ENCODE data around the gene SORCS2.

Gene SORCS2

DNA sequence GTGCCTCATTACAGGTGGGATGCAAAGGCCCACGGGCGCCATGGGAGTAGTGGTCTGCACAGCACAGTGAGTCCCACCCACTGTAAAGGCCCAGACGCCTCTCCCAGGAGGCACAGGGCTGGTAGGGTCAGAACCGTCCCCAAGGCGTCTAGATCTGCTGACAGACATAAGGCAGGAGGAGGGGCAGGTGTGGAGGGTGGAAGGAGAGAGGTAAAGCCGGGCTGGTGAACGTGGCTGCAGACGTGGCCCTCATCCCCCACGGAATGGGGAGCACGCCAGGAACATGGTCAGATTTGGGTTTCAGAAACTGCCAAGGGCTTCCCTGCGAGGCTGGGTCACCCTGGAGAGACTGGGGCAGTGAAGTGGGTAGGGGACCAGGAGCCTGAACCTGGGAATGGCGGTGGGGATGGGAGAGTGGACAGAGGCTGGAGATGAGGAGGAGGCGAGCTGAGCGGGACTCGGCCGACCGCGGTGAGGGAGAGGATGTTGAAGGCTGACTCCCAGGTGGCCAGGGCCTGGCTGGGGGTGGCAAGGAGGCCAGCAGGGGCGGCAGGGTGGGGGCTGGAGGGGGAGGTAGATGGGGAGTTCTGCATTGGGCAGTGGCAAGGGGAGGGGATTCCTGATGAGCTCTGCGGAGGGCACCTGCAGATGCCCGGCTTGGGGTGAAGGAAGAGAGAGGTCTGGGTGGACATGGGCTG is 562.4 kb downstream of the SORCS2 start:
- Histone ChIP-seq H3K27me3 (ENCODE audit: control insufficient read depth, insufficient read depth, low read length) (no peaks in the 10 kb centered on the region), H3K4me1 (ENCODE audit: control insufficient read depth, insufficient read depth, low read length) (peaks cover 3% of the 10 kb centered on the region; the same call in 1 of the 2 replicates), H3K27ac (ENCODE audit: low read depth, low read length) (no peak overlapping the region), H3K4me3 (ENCODE audit: low read depth, low read length) (no peak overlapping the region), H3K9ac (ENCODE audit: low read length) (no peak overlapping the region), H3K36me3 (ENCODE audit: control insufficient read depth, insufficient read depth, low read length) (no peaks in the 10 kb centered on the region), H3K9me3 (ENCODE audit: control insufficient read depth, insufficient read depth, low read depth, low read length) (no peaks in the 10 kb centered on the region; the same call in 1 of the 2 replicates)

GRCh38 chr4:7755561-7755960 is 563.2 kb downstream of the SORCS2 start:
- H3K36me3 ChIP-seq (ENCODE audit: control insufficient read depth, insufficient read depth, low read length), result no peaks in the 10 kb centered on the region
- H3K9me3 ChIP-seq (ENCODE audit: control insufficient read depth, insufficient read depth, low read depth, low read length), result no peaks in the 10 kb centered on the region; the same call in 1 of the 2 replicates
- H3K27me3 ChIP-seq (ENCODE audit: control insufficient read depth, insufficient read depth, low read length), result no peaks in the 10 kb centered on the region
- no peak overlapping the region for H3K9ac ChIP-seq (ENCODE audit: low read length)
- H3K4me1 ChIP-seq (ENCODE audit: control insufficient read depth, insufficient read depth, low read length), result peaks cover 3% of the 10 kb centered on the region; the same call in 1 of the 2 replicates
- H3K4me3 ChIP-seq (ENCODE audit: low read depth, low read length), result no peak overlapping the region
- no peak overlapping the region for H3K27ac ChIP-seq (ENCODE audit: low read depth, low read length)

GRCh38 chr4:7756071-7756470 is 563.7 kb downstream of the SORCS2 start:
- H3K4me1 ChIP-seq (ENCODE audit: control insufficient read depth, insufficient read depth, low read length), result peaks cover 3% of the 10 kb centered on the region; the same call in 1 of the 2 replicates
- no peaks in the 10 kb centered on the region; the same call in 1 of the 2 replicates for H3K9me3 ChIP-seq (ENCODE audit: control insufficient read depth, insufficient read depth, low read depth, low read length)
- H3K36me3 ChIP-seq (ENCODE audit: control insufficient read depth, insufficient read depth, low read length), result peaks cover 5% of the 10 kb centered on the region; the same call in 1 of the 2 replicates
- H3K9ac ChIP-seq (ENCODE audit: low read length), result no peak overlapping the region
- no peaks in the 10 kb centered on the region for H3K27me3 ChIP-seq (ENCODE audit: control insufficient read depth, insufficient read depth, low read length)
- no peak overlapping the region for H3K4me3 ChIP-seq (ENCODE audit: low read depth, low read length)
- H3K27ac ChIP-seq (ENCODE audit: low read depth, low read length), result no peak overlapping the region

- peaks cover 10% of the 10 kb centered on the region; the same call in 1 of the 2 replicates for H3K36me3 ChIP-seq (ENCODE audit: control insufficient read depth, insufficient read depth, low read length)
- H3K4me3 ChIP-seq (ENCODE audit: low read depth, low read length), result no peak overlapping the region
- H3K9me3 ChIP-seq (ENCODE audit: control insufficient read depth, insufficient read depth, low read depth, low read length), result no peaks in the 10 kb centered on the region; the same call in 1 of the 2 replicates
- no peak overlapping the region for H3K9ac ChIP-seq (ENCODE audit: low read length)
- no peaks in the 10 kb centered on the region for H3K27me3 ChIP-seq (ENCODE audit: control insufficient read depth, insufficient read depth, low read length)
- H3K4me1 ChIP-seq (ENCODE audit: control insufficient read depth, insufficient read depth, low read length), result peaks cover 3% of the 10 kb centered on the region; the same call in 1 of the 2 replicates
- H3K27ac ChIP-seq (ENCODE audit: low read depth, low read length), result no peak overlapping the region
Observed at GRCh38 chr4:7756561-7757355, 564.4 kb downstream of the SORCS2 start.

DNA sequence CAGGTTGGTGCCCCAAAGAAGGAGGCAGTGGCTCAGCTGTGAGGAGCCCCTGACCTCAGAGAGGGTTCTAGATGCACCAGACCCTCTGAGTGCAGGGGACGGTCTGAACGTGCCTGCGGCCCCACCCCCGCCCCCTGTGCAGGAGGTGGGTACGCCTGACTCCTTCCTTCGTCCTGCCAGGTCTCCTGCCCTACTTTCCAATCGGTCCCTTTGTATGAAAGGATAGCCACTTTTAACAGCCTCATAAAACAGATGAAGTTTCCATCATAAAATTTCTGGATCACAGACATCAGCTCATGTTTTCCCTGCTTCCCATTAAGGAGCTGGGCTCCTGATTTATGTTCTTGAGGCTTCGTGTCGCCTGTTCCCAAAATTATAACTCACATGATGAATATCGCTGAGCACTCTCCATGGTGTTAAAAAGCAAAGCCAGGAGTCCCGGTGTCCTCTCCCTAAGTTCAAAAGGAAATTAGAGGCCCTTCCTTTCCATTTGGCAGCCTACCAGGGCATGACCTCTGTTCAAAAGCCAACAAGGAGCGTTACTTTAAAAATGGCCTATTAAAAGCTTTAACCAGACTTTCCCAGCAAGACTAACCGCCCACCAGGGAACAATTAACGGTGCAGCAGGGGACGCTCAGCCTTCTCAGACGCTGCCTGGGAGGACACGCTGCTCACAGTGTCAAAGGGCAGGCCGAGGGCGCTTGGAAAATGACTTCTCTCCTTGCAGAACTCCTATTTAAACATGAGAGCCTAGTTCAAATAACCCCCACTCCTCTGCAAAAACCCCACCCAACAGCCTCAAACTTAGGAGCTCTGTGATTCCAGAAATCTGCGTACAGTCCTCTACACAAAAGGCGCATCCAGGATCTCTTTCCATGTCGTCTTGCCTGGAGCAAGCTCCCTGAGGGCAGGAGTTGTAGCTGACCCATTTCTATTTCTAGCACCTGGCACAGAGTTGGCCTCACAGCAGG is 565.4 kb downstream of the SORCS2 start:
- Histone ChIP-seq H3K9me3 (ENCODE audit: control insufficient read depth, insufficient read depth, low read depth, low read length) (no peaks in the 10 kb centered on the region), H3K4me1 (ENCODE audit: control insufficient read depth, insufficient read depth, low read length) (peaks cover 3% of the 10 kb centered on the region; the same call in 1 of the 2 replicates), H3K9ac (ENCODE audit: low read length) (no peak overlapping the region), H3K36me3 (ENCODE audit: control insufficient read depth, insufficient read depth, low read length) (peaks cover 15% of the 10 kb centered on the region; the same call in 1 of the 2 replicates), H3K4me3 (ENCODE audit: low read depth, low read length) (no peak overlapping the region), H3K27me3 (ENCODE audit: control insufficient read depth, insufficient read depth, low read length) (no peaks in the 10 kb centered on the region), H3K27ac (ENCODE audit: low read depth, low read length) (no peak overlapping the region)

DNA sequence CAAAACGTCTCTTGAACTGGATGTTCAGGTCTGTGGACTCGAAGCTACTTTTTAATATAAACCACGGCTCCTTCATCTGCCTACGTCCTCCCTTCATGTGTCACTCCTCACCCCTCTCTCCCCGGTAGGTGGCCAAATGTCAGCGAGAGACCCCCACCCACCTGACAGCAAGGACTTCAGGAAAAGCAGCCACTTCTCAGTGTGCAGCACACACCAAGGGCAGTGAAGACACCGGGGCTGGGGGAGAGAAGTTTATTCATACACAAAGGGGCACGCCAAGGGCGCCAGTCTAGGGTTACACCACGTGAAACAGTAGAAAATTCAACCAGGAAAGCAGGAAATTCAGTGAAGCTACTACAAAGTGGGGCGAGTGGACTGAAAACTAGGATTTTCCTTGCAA is 566.1 kb downstream of the SORCS2 start:
- H3K36me3 ChIP-seq (ENCODE audit: control insufficient read depth, insufficient read depth, low read length), result peaks cover 20% of the 10 kb centered on the region
- no peak overlapping the region for H3K4me3 ChIP-seq (ENCODE audit: low read depth, low read length)
- H3K4me1 ChIP-seq (ENCODE audit: control insufficient read depth, insufficient read depth, low read length), result peaks cover 3% of the 10 kb centered on the region; the same call in 1 of the 2 replicates

DNA sequence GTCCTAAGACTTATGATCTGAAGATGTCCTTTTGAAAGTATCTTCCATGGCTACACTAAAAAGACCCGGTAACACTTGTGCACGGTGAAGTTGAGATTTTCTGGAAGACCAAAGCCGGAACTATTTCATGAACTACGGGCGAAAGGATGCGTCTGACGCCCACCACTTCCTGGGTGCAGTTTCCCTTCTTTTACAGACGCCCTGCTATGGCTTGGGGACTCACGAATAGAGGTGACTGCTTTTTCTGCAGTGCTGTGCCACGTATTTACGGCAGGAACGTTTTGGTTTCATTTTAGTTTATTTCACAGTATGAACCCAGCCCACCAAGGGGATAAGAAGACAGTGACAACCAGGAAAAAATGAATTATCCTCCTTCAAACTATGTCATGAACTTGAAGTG is 566.9 kb downstream of the SORCS2 start:
- H3K4me1 ChIP-seq (ENCODE audit: control insufficient read depth, insufficient read depth, low read length), result peaks cover 3% of the 10 kb centered on the region; the same call in 1 of the 2 replicates
- peaks cover 26% of the 10 kb centered on the region for H3K36me3 ChIP-seq (ENCODE audit: control insufficient read depth, insufficient read depth, low read length)
- H3K27me3 ChIP-seq (ENCODE audit: control insufficient read depth, insufficient read depth, low read length), result no peaks in the 10 kb centered on the region
- H3K9me3 ChIP-seq (ENCODE audit: control insufficient read depth, insufficient read depth, low read depth, low read length), result no peaks in the 10 kb centered on the region
- no peak overlapping the region for H3K9ac ChIP-seq (ENCODE audit: low read length)
- H3K27ac ChIP-seq (ENCODE audit: low read depth, low read length), result no peak overlapping the region
- no peak overlapping the region for H3K4me3 ChIP-seq (ENCODE audit: low read depth, low read length)

More for the DNA sequence above, 566.1 kb downstream of the SORCS2 start:
- Histone ChIP-seq H3K27me3 (ENCODE audit: control insufficient read depth, insufficient read depth, low read length) (no peaks in the 10 kb centered on the region), H3K9ac (ENCODE audit: low read length) (no peak overlapping the region), H3K27ac (ENCODE audit: low read depth, low read length) (no peak overlapping the region), H3K9me3 (ENCODE audit: control insufficient read depth, insufficient read depth, low read depth, low read length) (no peaks in the 10 kb centered on the region)

DNA sequence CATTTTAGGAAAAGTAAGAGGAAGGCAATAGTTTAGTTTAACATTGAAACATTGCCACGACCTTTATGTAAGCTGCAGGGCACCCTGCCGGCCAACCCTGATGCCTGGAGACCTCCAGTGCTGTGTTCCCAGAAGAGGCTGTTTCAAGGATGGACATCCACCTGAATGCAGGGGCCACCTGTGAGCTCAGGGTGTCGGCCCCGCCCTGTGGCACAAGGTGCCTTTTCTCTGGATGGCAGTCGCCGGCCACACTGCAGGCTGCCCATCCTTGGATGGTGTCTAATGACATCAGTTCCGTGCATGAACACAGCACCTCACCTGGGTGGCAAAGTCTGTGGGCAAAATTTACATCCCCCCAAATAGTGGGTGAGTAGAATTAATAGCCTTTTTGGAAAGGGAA is 567.3 kb downstream of the SORCS2 start:
- Histone ChIP-seq H3K9ac (ENCODE audit: low read length) (no peak overlapping the region), H3K4me1 (ENCODE audit: control insufficient read depth, insufficient read depth, low read length) (peaks cover 3% of the 10 kb centered on the region; the same call in 1 of the 2 replicates), H3K4me3 (ENCODE audit: low read depth, low read length) (no peak overlapping the region), H3K36me3 (ENCODE audit: control insufficient read depth, insufficient read depth, low read length) (peaks cover 26% of the 10 kb centered on the region), H3K9me3 (ENCODE audit: control insufficient read depth, insufficient read depth, low read depth, low read length) (no peaks in the 10 kb centered on the region), H3K27me3 (ENCODE audit: control insufficient read depth, insufficient read depth, low read length) (no peaks in the 10 kb centered on the region), H3K27ac (ENCODE audit: low read depth, low read length) (no peak overlapping the region)

DNA sequence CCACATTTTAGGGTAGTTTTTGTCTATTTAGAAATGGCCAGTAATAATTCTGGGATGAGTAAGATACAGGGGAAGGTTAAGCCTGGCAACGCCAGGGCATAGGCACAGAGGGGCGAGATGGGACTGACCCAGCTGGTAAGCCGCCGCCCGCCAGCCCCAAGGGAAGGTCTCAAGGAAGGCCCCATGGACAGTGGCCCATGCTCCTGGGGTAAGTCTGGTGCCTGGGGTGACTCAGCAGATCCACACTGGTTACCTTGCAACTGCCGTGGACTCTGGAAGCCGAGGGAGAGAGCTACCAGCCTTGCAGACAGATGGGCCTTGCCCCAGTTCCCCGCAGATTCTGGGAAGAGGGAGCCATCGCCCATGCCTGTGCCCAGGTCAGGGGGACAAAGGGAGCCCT is 567.9 kb downstream of the SORCS2 start:
- no peak overlapping the region for H3K27ac ChIP-seq (ENCODE audit: low read depth, low read length)
- no peaks in the 10 kb centered on the region for H3K27me3 ChIP-seq (ENCODE audit: control insufficient read depth, insufficient read depth, low read length)
- H3K4me3 ChIP-seq (ENCODE audit: low read depth, low read length), result no peak overlapping the region
- no peaks in the 10 kb centered on the region for H3K9me3 ChIP-seq (ENCODE audit: control insufficient read depth, insufficient read depth, low read depth, low read length)
- H3K36me3 ChIP-seq (ENCODE audit: control insufficient read depth, insufficient read depth, low read length), result peaks cover 28% of the 10 kb centered on the region
- H3K4me1 ChIP-seq (ENCODE audit: control insufficient read depth, insufficient read depth, low read length), result peaks cover 3% of the 10 kb centered on the region; the same call in 1 of the 2 replicates
- H3K9ac ChIP-seq (ENCODE audit: low read length), result no peak overlapping the region

GRCh38 chr4:7760706-7761105 is 568.4 kb downstream of the SORCS2 start:
- no peaks in the 10 kb centered on the region for H3K27me3 ChIP-seq (ENCODE audit: control insufficient read depth, insufficient read depth, low read length)
- no peak overlapping the region for H3K4me3 ChIP-seq (ENCODE audit: low read depth, low read length)
- H3K4me1 ChIP-seq (ENCODE audit: control insufficient read depth, insufficient read depth, low read length), result peaks cover 3% of the 10 kb centered on the region; the same call in 1 of the 2 replicates
- H3K9me3 ChIP-seq (ENCODE audit: control insufficient read depth, insufficient read depth, low read depth, low read length), result no peaks in the 10 kb centered on the region
- H3K9ac ChIP-seq (ENCODE audit: low read length), result no peak overlapping the region
- H3K27ac ChIP-seq (ENCODE audit: low read depth, low read length), result no peak overlapping the region
- H3K36me3 ChIP-seq (ENCODE audit: control insufficient read depth, insufficient read depth, low read length), result peaks cover 33% of the 10 kb centered on the region
